ENCODE data around the gene LRRC61. TPM values are rescaled to one million over a fixed set of nuclear protein-coding genes. Genes with fewer than 3 reads are reported as not detected.
"Not testable (repeated sequence)": the region's sequence is repeated elsewhere in the genome, so short reads cannot be mapped to it uniquely, and the experiment has no call there.

Gene LRRC61
- polyA plus RNA-seq, 1 experiment = 0.17 TPM

- CTCF ChIA-PET; H3K9me3 ChIP-seq (ENCODE audit: control insufficient read depth, insufficient read depth, low read length); POLR2A ChIA-PET; H3K27me3 ChIP-seq (ENCODE audit: control insufficient read depth, insufficient read depth, low read length); H3K4me3 ChIP-seq (ENCODE audit: low read depth, low read length); DNase-seq (ENCODE audit: low read depth, low spot score); H3K27ac ChIP-seq (ENCODE audit: low read depth, low read length): not testable (repeated sequence)
Measured at GRCh38 chr7:150305903-150306284, 17.3 kb upstream of the LRRC61 start.

GRCh38 chr7:150306377-150306776, 16.8 kb upstream of the LRRC61 start:
- H3K27me3 ChIP-seq (ENCODE audit: control insufficient read depth, insufficient read depth, low read length); POLR2A ChIA-PET; H3K9me3 ChIP-seq (ENCODE audit: control insufficient read depth, insufficient read depth, low read length); H3K27ac ChIP-seq (ENCODE audit: low read depth, low read length); CTCF ChIA-PET; DNase-seq (ENCODE audit: low read depth, low spot score); H3K4me3 ChIP-seq (ENCODE audit: low read depth, low read length): not testable (repeated sequence)

GRCh38 chr7:150307129-150307528, 16.0 kb upstream of the LRRC61 start:
- no peak for DNase-seq (ENCODE audit: low read depth, low spot score)
- ChIA-PET CTCF (no interaction called here), POLR2A (no interaction called here)
- TF ChIP-seq CTCF (IDR thresholded peaks at IDR 0.05; ENCODE audit: low read depth, low read length) = no peak
- Histone ChIP-seq H3K27ac (ENCODE audit: low read depth, low read length) (no peak overlapping the region), H3K4me3 (ENCODE audit: low read depth, low read length) (no peak overlapping the region), H3K9me3 (ENCODE audit: control insufficient read depth, insufficient read depth, low read length) (no peaks in the 10 kb centered on the region), H3K27me3 (ENCODE audit: control insufficient read depth, insufficient read depth, low read length) (no peaks in the 10 kb centered on the region)

- no peak for DNase-seq (ENCODE audit: low read depth, low spot score)
- ChIA-PET CTCF (no interaction called here), POLR2A (no interaction called here)
- no peaks in the 10 kb centered on the region for H3K9me3 ChIP-seq (ENCODE audit: control insufficient read depth, insufficient read depth, low read length)
- no peaks in the 10 kb centered on the region for H3K27me3 ChIP-seq (ENCODE audit: control insufficient read depth, insufficient read depth, low read length)
- no peak overlapping the region for H3K4me3 ChIP-seq (ENCODE audit: low read depth, low read length)
- TF ChIP-seq CTCF (IDR thresholded peaks at IDR 0.05; ENCODE audit: low read depth, low read length) = no peak
- H3K27ac ChIP-seq (ENCODE audit: low read depth, low read length) = no peak overlapping the region
Measured at GRCh38 chr7:150307904-150308303, 15.3 kb upstream of the LRRC61 start.

GRCh38 chr7:150308575-150308974, 14.6 kb upstream of the LRRC61 start:
- CTCF ChIA-PET = no interaction called here
- no peak overlapping the region for H3K27ac ChIP-seq (ENCODE audit: low read depth, low read length)
- DNase-seq (ENCODE audit: low read depth, low spot score) = no peak
- no peak overlapping the region for H3K4me3 ChIP-seq (ENCODE audit: low read depth, low read length)
- no peak for TF ChIP-seq CTCF (IDR thresholded peaks at IDR 0.05; ENCODE audit: low read depth, low read length)
- POLR2A ChIA-PET = no interaction called here
- H3K27me3 ChIP-seq (ENCODE audit: control insufficient read depth, insufficient read depth, low read length) = no peaks in the 10 kb centered on the region
- H3K9me3 ChIP-seq (ENCODE audit: control insufficient read depth, insufficient read depth, low read length) = no peaks in the 10 kb centered on the region

GRCh38 chr7:150311146-150311545, 12.0 kb upstream of the LRRC61 start:
- no peak for TF ChIP-seq CTCF (IDR thresholded peaks at IDR 0.05; ENCODE audit: low read depth, low read length)
- Histone ChIP-seq H3K9me3 (ENCODE audit: control insufficient read depth, insufficient read depth, low read length) (no peaks in the 10 kb centered on the region), H3K27me3 (ENCODE audit: control insufficient read depth, insufficient read depth, low read length) (no peaks in the 10 kb centered on the region), H3K27ac (ENCODE audit: low read depth, low read length) (no peak overlapping the region), H3K4me3 (ENCODE audit: low read depth, low read length) (no peak overlapping the region)
- CTCF ChIA-PET = no interaction called here
- no peak for DNase-seq (ENCODE audit: low read depth, low spot score)
- POLR2A ChIA-PET = no interaction called here
